ENCODE results near the gene LRG1. TPM values are rescaled to one million over a fixed set of nuclear protein-coding genes. Genes with fewer than 3 reads are reported as not detected.
A peak's percentile ranks its signal among the peaks of the same experiment; 100 is the strongest.
"Not testable (repeated sequence)": the region's sequence is repeated elsewhere in the genome, so short reads cannot be mapped to it uniquely, and the experiment has no call there.

LRG1 gene
- polyA plus RNA-seq, 1 donor: 2.2 TPM

DNA sequence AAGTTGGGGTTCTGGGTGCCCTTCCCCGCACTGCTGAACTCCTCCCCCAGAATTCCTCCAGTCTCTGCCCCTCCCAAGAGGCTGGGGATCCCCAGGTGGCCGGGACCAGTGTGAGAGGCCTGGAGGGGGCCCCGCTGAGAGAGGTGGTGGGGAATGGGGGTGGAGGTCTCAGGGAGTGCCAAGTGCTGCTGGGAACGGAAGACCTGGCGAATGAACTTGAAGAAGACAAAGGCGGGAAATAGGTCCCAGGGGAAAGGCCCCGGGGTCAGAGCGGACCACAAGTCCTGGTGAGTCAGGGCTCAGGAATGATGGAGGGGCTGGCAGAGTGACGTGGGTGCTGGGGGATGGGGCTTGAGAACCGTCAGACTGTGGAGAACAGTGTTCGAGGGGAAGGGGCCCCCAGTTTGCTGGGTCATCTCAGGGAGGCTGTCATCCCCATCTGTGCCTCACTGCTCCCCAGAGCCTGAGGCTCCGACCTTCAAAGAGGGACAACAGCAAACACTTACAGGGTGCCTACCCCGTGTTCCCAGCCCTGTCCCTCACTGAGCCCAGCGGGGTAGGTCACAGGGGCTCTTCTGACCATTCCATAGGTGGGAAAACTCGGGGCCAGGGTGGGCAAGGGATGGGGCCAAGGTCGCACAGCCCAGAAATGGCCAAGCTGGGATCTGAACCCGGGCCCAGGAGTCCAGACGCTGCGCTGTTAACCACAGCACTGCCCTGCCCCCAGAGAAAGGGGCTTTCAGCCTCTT, 35.6 kb upstream of the LRG1 start:
- DNase-seq: peak; percentile 19 to 29
- Histone ChIP-seq H3K4me3 (ENCODE audit: low read length) (no peak overlapping the region), H3K27me3 (ENCODE audit: control insufficient read depth, insufficient read depth, low read length) (peaks cover 42% of the 10 kb centered on the region), H3K27ac (ENCODE audit: low read length) (no peak overlapping the region), H3K36me3 (ENCODE audit: control insufficient read depth, insufficient read depth, low read length) (no peaks in the 10 kb centered on the region), H3K4me1 (ENCODE audit: control insufficient read depth, insufficient read depth, low read length) (no peaks in the 10 kb centered on the region), H3K9me3 (ENCODE audit: control insufficient read depth, low read depth, low read length) (peaks cover 4% of the 10 kb centered on the region)
- no CpG with 5 or more reads among the region's 19 CpGs for WGBS (ENCODE audit: insufficient coverage, low lambda C conversion rate)

DNA sequence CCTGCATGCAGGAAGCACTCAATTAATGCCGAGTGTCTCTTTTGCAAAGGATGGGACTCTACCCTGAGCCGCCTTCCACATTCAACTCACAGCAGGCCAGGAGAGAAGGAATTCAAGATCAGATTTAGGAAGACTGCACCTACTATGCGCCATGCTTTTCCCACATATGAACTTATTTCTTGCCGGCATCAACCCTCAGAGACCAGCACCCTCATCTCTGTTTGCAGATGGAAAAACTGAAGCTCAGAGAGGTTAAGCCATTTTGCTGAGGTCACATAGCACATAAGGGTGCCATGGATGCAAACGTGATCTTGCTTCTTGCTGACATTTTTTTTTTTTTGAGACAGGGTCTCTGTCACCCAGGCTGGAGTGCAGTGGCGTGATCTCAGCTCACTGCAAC, 33.8 kb upstream of the LRG1 start:
- peaks cover 24% of the 10 kb centered on the region for H3K27me3 ChIP-seq (ENCODE audit: control insufficient read depth, insufficient read depth, low read length)
- H3K4me1 ChIP-seq (ENCODE audit: control insufficient read depth, insufficient read depth, low read length): no peaks in the 10 kb centered on the region
- H3K4me3 ChIP-seq (ENCODE audit: low read length): no peak overlapping the region
- DNase-seq: no peak
- H3K27ac ChIP-seq (ENCODE audit: low read length): no peak overlapping the region
- WGBS (ENCODE audit: insufficient coverage, low lambda C conversion rate): no CpG with 5 or more reads among the region's 6 CpGs
- no peaks in the 10 kb centered on the region for H3K36me3 ChIP-seq (ENCODE audit: control insufficient read depth, insufficient read depth, low read length)
- H3K9me3 ChIP-seq (ENCODE audit: control insufficient read depth, low read depth, low read length): no peaks in the 10 kb centered on the region

DNA sequence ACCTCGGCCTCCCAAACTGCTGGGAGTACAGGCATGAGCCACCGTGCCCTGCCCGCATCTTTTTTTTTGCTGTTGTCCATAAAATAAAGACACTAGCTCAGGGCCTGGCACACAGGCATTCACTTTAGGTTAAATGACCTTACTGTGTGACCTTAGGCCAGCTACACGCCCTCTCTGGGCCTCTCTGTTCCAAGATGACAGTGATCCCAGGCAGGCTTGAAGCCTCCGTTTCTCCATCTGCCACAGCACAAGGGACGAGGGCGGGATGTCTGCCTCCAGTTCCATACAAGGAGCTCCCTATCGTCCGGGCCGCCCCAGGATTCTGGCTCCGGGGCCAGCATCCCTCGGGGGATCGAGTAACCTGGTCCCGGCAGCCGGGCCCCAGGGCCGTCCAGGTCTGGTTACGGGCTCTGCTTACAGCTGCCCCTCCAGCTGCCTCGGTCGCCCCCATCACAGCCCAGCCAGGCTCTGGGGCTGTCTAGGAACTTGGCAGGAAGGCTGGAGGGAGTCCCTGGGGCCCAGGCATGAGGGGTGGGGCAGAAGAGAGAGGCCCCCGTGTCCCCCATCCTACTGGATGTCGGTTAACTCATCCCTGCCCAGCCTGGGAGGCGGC, 31.6 kb upstream of the LRG1 start:
- Histone ChIP-seq H3K4me1 (ENCODE audit: control insufficient read depth, insufficient read depth, low read length) (no peaks in the 10 kb centered on the region), H3K36me3 (ENCODE audit: control insufficient read depth, insufficient read depth, low read length) (no peaks in the 10 kb centered on the region), H3K4me3 (ENCODE audit: low read length) (no peak overlapping the region), H3K9me3 (ENCODE audit: control insufficient read depth, low read depth, low read length) (no peaks in the 10 kb centered on the region), H3K27me3 (ENCODE audit: control insufficient read depth, insufficient read depth, low read length) (peaks cover 17% of the 10 kb centered on the region), H3K27ac (ENCODE audit: low read length) (no peak overlapping the region)
- no peak for DNase-seq
- no CpG with 5 or more reads among the region's 22 CpGs for WGBS (ENCODE audit: insufficient coverage, low lambda C conversion rate)

DNA sequence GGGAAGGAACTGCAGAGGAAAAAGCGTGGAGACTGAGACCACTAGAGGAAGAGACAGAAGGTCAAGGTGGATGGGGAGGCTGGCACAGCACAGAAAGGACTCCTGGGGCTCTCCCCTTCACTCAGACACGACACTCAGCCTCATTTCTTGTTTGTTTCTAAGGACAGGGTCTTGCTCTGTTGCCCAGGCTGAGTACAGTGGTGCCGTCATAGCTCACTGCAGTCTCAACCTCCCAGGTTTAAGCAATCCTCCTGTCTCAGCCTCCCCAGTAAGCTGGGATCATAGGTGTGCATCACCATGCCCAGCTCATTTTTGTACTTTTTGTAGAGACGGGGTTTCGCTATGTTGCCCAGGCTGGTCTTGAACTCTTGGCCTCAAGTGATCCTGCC, 31.1 kb upstream of the LRG1 start:
- no peaks in the 10 kb centered on the region for H3K36me3 ChIP-seq (ENCODE audit: control insufficient read depth, insufficient read depth, low read length)
- DNase-seq: no peak
- H3K4me1 ChIP-seq (ENCODE audit: control insufficient read depth, insufficient read depth, low read length): no peaks in the 10 kb centered on the region
- H3K4me3 ChIP-seq (ENCODE audit: low read length): no peak overlapping the region
- no peaks in the 10 kb centered on the region for H3K9me3 ChIP-seq (ENCODE audit: control insufficient read depth, low read depth, low read length)
- peaks cover 17% of the 10 kb centered on the region for H3K27me3 ChIP-seq (ENCODE audit: control insufficient read depth, insufficient read depth, low read length)
- H3K27ac ChIP-seq (ENCODE audit: low read length): no peak overlapping the region
- WGBS (ENCODE audit: insufficient coverage, low lambda C conversion rate): no CpG with 5 or more reads among the region's 5 CpGs

DNA sequence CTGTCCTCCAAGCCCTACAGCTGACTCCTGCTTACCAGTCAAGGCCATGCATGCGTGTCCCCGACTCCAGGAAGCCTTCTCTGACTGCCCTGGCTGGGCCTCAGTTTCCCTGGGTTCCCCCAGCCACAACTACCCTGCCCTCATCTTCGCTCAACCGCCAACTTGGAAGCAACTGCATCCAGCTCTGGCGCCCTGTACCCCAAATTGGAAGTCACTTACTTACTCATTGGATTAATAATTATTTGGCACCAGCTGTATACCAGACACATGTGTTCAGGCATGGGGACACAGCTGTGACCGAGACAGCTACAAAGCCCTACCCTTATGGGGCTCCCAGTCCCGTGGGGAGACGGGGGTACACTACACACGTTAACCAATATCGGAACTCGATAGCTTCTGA, 30.6 kb upstream of the LRG1 start:
- no peak for DNase-seq
- H3K9me3 ChIP-seq (ENCODE audit: control insufficient read depth, low read depth, low read length): no peaks in the 10 kb centered on the region
- H3K4me3 ChIP-seq (ENCODE audit: low read length): no peak overlapping the region
- no peaks in the 10 kb centered on the region for H3K36me3 ChIP-seq (ENCODE audit: control insufficient read depth, insufficient read depth, low read length)
- peaks cover 12% of the 10 kb centered on the region for H3K27me3 ChIP-seq (ENCODE audit: control insufficient read depth, insufficient read depth, low read length)
- no peak overlapping the region for H3K27ac ChIP-seq (ENCODE audit: low read length)
- no peaks in the 10 kb centered on the region for H3K4me1 ChIP-seq (ENCODE audit: control insufficient read depth, insufficient read depth, low read length)
- 80% methylated on average over 2 of the region's 11 CpGs for WGBS (ENCODE audit: insufficient coverage, low lambda C conversion rate)

DNA sequence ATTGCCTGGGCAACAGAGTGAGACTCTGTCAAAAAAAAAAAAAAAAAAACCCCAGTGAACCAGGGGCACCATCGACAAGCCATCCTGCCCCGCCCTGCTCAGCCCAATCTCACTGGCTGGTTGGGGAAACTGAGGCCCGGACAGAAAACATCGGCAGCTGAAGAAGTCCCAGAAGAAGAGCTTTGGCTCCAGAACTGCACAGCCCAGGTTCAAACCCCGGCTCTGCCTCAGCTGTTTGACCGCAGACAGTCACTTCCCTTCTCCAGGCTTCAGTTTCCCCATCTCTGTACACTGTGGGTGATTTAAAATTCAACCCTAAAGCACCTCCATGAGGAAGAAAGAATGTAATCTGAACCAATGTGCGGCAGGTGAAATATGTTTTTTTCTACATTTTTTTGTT, 29.1 kb upstream of the LRG1 start:
- DNase-seq: no peak
- Histone ChIP-seq H3K4me1 (ENCODE audit: control insufficient read depth, insufficient read depth, low read length) (no peaks in the 10 kb centered on the region), H3K4me3 (ENCODE audit: low read length) (no peak overlapping the region), H3K36me3 (ENCODE audit: control insufficient read depth, insufficient read depth, low read length) (no peaks in the 10 kb centered on the region), H3K9me3 (ENCODE audit: control insufficient read depth, low read depth, low read length) (no peaks in the 10 kb centered on the region), H3K27ac (ENCODE audit: low read length) (no peak overlapping the region), H3K27me3 (ENCODE audit: control insufficient read depth, insufficient read depth, low read length) (no peaks in the 10 kb centered on the region)
- 83% methylated on average over 1 of the region's 7 CpGs for WGBS (ENCODE audit: insufficient coverage, low lambda C conversion rate)

DNA sequence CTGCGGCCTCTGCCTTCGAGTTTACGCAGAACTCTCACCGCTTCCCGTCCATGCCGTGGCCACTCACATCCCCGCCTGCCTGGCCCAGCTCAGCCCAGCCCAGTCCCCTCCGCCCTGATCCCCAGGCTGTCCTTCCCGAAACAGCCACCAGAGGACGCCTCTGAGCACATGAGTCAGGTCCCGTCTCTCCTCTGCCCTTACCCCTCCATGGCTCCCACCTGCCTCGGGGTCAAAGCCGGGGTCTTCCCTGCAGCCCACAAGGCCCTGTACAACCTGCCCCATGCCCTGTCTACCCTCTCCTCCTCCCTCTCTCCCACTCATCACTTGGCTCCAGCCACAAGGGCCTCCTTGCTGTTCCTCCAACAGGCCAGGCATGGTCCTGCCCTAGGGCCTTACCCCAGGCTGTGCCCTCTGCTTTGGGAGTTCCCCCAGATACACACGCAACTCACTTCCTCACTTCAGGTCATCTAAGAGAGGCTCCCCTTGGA, 27.8 kb upstream of the LRG1 start:
- Histone ChIP-seq H3K36me3 (ENCODE audit: control insufficient read depth, insufficient read depth, low read length) (no peaks in the 10 kb centered on the region), H3K4me1 (ENCODE audit: control insufficient read depth, insufficient read depth, low read length) (no peaks in the 10 kb centered on the region), H3K9me3 (ENCODE audit: control insufficient read depth, low read depth, low read length) (no peaks in the 10 kb centered on the region), H3K4me3 (ENCODE audit: low read length) (no peak overlapping the region), H3K27me3 (ENCODE audit: control insufficient read depth, insufficient read depth, low read length) (no peaks in the 10 kb centered on the region), H3K27ac (ENCODE audit: low read length) (no peak overlapping the region)
- no CpG with 5 or more reads among the region's 14 CpGs for WGBS (ENCODE audit: insufficient coverage, low lambda C conversion rate)
- DNase-seq: peak in 1 of 2 donors; percentile 31

DNA sequence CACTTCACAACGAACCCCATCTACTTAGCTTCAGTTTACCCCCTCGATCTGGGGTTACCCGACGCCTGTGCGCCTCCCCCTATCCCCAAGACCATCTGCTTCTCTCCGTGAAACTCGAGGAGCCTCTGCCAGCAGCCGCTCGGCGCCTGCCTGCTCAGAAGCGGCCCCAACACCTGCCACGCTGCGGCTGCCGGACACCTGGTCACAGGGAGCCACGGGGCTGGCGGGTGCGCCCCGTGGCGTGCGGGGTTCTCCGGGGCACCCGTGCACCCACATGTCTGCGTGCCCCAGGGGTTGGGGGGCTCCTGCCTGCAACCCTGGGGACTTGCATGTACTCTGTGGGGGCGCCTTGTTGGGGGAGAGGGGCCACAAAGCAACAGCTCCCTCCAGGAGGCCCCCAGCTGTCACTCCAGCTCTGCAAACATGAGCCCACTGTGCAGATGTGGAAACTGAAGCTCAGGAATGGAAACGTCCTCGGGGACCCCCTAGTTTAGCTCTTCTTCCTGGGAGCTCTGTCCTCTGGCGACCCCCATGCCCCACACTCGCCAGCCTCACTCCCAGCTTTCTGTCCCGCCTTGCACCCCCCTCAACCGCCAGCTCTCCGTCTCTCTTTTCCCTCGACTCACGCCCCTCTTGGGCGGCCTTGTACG, 26.7 kb upstream of the LRG1 start:
- Histone ChIP-seq H3K9me3 (ENCODE audit: control insufficient read depth, low read depth, low read length) (no peaks in the 10 kb centered on the region), H3K27ac (ENCODE audit: low read length) (no peak overlapping the region)
- 97% methylated on average over 5 of the region's 35 CpGs for WGBS (ENCODE audit: insufficient coverage, low lambda C conversion rate)

DNA sequence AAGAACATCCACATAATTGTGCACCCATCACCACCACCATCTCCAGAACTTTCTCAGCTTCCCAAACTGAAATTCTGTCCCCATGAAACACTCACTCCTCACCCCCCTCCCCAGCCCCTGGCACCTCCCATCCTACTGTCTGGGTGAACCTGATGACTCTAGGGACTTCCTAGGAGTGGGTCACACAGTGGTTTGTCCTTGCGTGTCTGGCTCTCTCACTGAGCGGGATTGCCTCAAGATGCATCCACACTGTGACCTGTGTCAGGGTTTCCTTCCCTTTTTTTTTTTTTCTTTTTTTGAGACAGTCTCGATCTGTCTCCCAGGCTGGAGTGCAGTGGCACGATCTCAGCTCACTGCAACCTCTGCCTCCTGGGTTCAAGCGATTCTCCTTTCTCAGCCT, 23.7 kb upstream of the LRG1 start:
- H3K9me3 ChIP-seq (ENCODE audit: control insufficient read depth, low read depth, low read length); H3K27ac ChIP-seq (ENCODE audit: low read length); DNase-seq; H3K36me3 ChIP-seq (ENCODE audit: control insufficient read depth, insufficient read depth, low read length); H3K4me3 ChIP-seq (ENCODE audit: low read length); H3K27me3 ChIP-seq (ENCODE audit: control insufficient read depth, insufficient read depth, low read length); H3K4me1 ChIP-seq (ENCODE audit: control insufficient read depth, insufficient read depth, low read length): not testable (repeated sequence)
- WGBS (ENCODE audit: insufficient coverage, low lambda C conversion rate): no CpG with 5 or more reads among the region's 5 CpGs

More for the DNA sequence above, 26.7 kb upstream of the LRG1 start:
- Histone ChIP-seq H3K36me3 (ENCODE audit: control insufficient read depth, insufficient read depth, low read length) (no peaks in the 10 kb centered on the region), H3K4me3 (ENCODE audit: low read length) (no peak overlapping the region), H3K27me3 (ENCODE audit: control insufficient read depth, insufficient read depth, low read length) (no peaks in the 10 kb centered on the region), H3K4me1 (ENCODE audit: control insufficient read depth, insufficient read depth, low read length) (no peaks in the 10 kb centered on the region)
- no peak for DNase-seq

DNA sequence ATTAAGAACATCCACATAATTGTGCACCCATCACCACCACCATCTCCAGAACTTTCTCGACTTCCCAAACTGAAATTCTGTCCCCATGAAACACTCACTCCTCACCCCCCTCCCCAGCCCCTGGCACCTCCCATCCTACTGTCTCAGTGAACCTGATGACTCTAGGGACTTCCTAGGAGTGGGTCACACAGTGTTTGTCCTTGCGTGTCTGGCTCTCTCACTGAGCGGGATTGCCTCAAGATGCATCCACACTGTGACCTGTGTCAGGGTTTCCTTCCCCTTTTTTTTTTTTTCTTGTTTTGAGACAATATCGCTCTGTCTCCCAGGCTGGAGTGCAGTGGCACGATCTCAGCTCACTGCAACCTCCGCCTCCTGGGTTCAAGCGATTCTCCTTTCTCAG, 22.2 kb upstream of the LRG1 start:
- WGBS (ENCODE audit: insufficient coverage, low lambda C conversion rate): no CpG with 5 or more reads among the region's 7 CpGs
- not testable (repeated sequence) for H3K9me3 ChIP-seq (ENCODE audit: control insufficient read depth, low read depth, low read length); H3K36me3 ChIP-seq (ENCODE audit: control insufficient read depth, insufficient read depth, low read length); H3K27ac ChIP-seq (ENCODE audit: low read length); H3K4me1 ChIP-seq (ENCODE audit: control insufficient read depth, insufficient read depth, low read length); H3K27me3 ChIP-seq (ENCODE audit: control insufficient read depth, insufficient read depth, low read length); DNase-seq; H3K4me3 ChIP-seq (ENCODE audit: low read length)

Measured in large intestine (tissue), 3 donors.